PC-3 (cell line): ENCODE results near the gene C1QC. TPM values are rescaled to one million over a fixed set of nuclear protein-coding genes. Genes with fewer than 3 reads are reported as not detected.

Experiments used
- ATAC-seq: fragments of 200-7000 bp; cut with Tn5 transposase; 2 replicates; pipeline ENCODE4 v1.9.1; 2020; ENCODE audit warnings: mild to moderate bottlenecking, moderate library complexity
- BruUV-seq: library from RNA; stranded (reverse); fragments of 400-500 nt; replicated peaks from 2 replicates; lab custom pipeline; 2021; lab: Mats Ljungman, UMichigan
- CTCF ChIA-PET: fragments of 300-600 bp; sonication (Branson Sonifier 250); formaldehyde crosslinking; loops from one replicate; lab custom pipeline; 2022; ENCODE audit warnings: antibody characterized with exemption; lab: Charles Lee
- POLR2A ChIA-PET: fragments of 300-600 bp; sonication (Branson Sonifier 250); formaldehyde crosslinking; loops from one replicate; lab custom pipeline; 2022; ENCODE audit warnings: antibody characterized with exemption; ENCODE audit not compliant: unreplicated experiment; lab: Charles Lee
- DNase-seq: peaks from one replicate; pipeline ENCODE4 v3.0.0-alpha.2; 2015
- H2AFZ ChIP-seq: fragments of 300-600 bp; sonication (generic); 2 replicates; pipeline ENCODE4 v1.6.0; 2016; ENCODE audit warnings: antibody characterized with exemption, low read length
- H3F3A ChIP-seq: fragments of 300-600 bp; sonication (generic); one replicate; pipeline ENCODE4 v1.6.0; 2017; ENCODE audit warnings: antibody characterized with exemption, low read length, control low read depth, mild to moderate bottlenecking; ENCODE audit not compliant: unreplicated experiment
- H3K27ac ChIP-seq: fragments of 300-600 bp; sonication (generic); 2 replicates; pipeline ENCODE4 v1.5.1; 2016; ENCODE audit warnings: mild to moderate bottlenecking, low read length
- H3K27me3 ChIP-seq: fragments of 300-600 bp; sonication (generic); 2 replicates; pipeline ENCODE4 v1.6.1; 2016; ENCODE audit warnings: low read length, mixed read lengths
- H3K36me3 ChIP-seq: fragments of 300-600 bp; sonication (generic); 2 replicates; pipeline ENCODE4 v1.6.1; 2016; ENCODE audit warnings: low read depth, mixed run types, low read length, mixed read lengths
- H3K4me1 ChIP-seq: fragments of 300-600 bp; sonication (generic); 2 replicates; pipeline ENCODE4 v1.5.1; 2016; ENCODE audit warnings: low read length; ENCODE audit not compliant: insufficient read depth
- H3K4me2 ChIP-seq: fragments of 300-600 bp; sonication (generic); 2 replicates; pipeline ENCODE4 v1.6.0; 2016; ENCODE audit warnings: low read length
- H3K4me3 ChIP-seq: fragments of 300-600 bp; sonication (generic); 2 replicates; pipeline ENCODE4 v1.5.1; 2016; ENCODE audit warnings: mild to moderate bottlenecking, low read length, mixed read lengths
- H3K79me2 ChIP-seq: fragments of 300-600 bp; sonication (generic); 2 replicates; pipeline ENCODE4 v1.6.1; 2017; ENCODE audit warnings: low read length, mixed read lengths
- H3K9ac ChIP-seq: fragments of 300-600 bp; sonication (generic); 2 replicates; pipeline ENCODE4 v1.6.0; 2016; ENCODE audit warnings: mild to moderate bottlenecking, low read length
- H3K9me2 ChIP-seq: fragments of 300-600 bp; sonication (generic); replicated peaks from 2 replicates; pipeline ENCODE4 v1.6.1; 2016; ENCODE audit warnings: mixed run types, low read length, mixed read lengths
- H3K9me3 ChIP-seq: fragments of 300-600 bp; sonication (generic); 2 replicates; pipeline ENCODE4 v1.6.1; 2016; ENCODE audit warnings: low read length, mixed read lengths
- H4K20me1 ChIP-seq: fragments of 300-600 bp; sonication (generic); 2 replicates; pipeline ENCODE4 v1.6.1; 2016; ENCODE audit warnings: low read length, mixed read lengths
- EZH2 ChIP-seq: fragments of 300-600 bp; sonication (generic); IDR thresholded peaks from one replicate; pipeline ENCODE4 v1.6.1; 2017; ENCODE audit warnings: antibody characterized with exemption, mild to moderate bottlenecking, low read length; ENCODE audit not compliant: unreplicated experiment
- EZH2phosphoT487 ChIP-seq: fragments of 300-600 bp; sonication (generic); IDR thresholded peaks from 2 replicates; pipeline ENCODE4 v1.6.1; 2018; ENCODE audit warnings: mild to moderate bottlenecking, antibody characterized with exemption, low read length, borderline replicate concordance
- intact Hi-C: fragments of 100-400 bp; cut with micrococcal nuclease; formaldehyde crosslinking; loops from 2 replicates; pipeline ENCODE4 v1.9.0; 2023
- total RNA-seq: library from RNA; depleted of rRNA; stranded (reverse); fragments of >200 nt; gene quantifications from 2 replicates; pipeline ENCODE4 v1.2.3, GENCODE V29; 2014
- TF ChIP-seq, protein P1 (sequence below): fragments of 300-600 bp; sonication (generic); conservative IDR thresholded peaks from 2 replicates; pipeline ENCODE4 v1.5.1; 2017; ENCODE audit warnings: antibody characterized with exemption, low read depth, mild to moderate bottlenecking, low read length

Gene C1QC
- total RNA-seq, 1 experiment from 2014 or later = not detected

DNA sequence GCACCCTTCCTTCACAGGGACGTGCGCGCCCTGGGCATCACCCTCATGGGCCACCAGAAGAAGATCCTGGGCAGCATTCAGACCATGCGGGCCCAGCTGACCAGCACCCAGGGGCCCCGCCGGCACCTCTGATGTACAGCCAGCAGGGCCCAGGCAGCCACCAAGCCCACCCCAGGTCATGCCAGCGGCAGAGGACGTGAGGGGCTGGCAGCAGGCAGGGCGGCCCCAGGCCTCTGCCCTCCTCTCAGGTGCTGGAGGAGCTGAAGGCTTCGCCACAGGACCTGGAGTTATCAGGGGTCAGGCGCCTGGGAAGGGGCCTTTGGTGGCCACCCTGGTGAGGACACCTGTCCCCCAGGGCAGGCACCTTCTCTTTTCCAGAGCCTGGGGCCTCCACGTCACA, 41.8 kb upstream of the C1QC start:
- ATAC-seq (no peak), DNase-seq (no peak)
- Histone ChIP-seq H3K9me2 (no peaks in the 10 kb centered on the region), H3F3A (no peaks in the 10 kb centered on the region), H4K20me1 (no peaks in the 10 kb centered on the region), H3K36me3 (no peaks in the 10 kb centered on the region), H3K79me2 (no peaks in the 10 kb centered on the region), H3K4me2 (no peak overlapping the region), H3K9ac (no peak overlapping the region), H3K27me3 (peaks cover 38% of the 10 kb centered on the region), H2AFZ (no peak overlapping the region), H3K9me3 (no peaks in the 10 kb centered on the region), H3K4me1 (no peaks in the 10 kb centered on the region), H3K27ac (no peak overlapping the region), H3K4me3 (no peak overlapping the region)
- intact Hi-C loops = no loop called here
- ChIA-PET CTCF (no interaction called here), POLR2A (no interaction called here)
- BruUV-seq = no TSS peak
- TF ChIP-seq EZH2phosphoT487 = no peak
- TF ChIP-seq, protein P1, sequence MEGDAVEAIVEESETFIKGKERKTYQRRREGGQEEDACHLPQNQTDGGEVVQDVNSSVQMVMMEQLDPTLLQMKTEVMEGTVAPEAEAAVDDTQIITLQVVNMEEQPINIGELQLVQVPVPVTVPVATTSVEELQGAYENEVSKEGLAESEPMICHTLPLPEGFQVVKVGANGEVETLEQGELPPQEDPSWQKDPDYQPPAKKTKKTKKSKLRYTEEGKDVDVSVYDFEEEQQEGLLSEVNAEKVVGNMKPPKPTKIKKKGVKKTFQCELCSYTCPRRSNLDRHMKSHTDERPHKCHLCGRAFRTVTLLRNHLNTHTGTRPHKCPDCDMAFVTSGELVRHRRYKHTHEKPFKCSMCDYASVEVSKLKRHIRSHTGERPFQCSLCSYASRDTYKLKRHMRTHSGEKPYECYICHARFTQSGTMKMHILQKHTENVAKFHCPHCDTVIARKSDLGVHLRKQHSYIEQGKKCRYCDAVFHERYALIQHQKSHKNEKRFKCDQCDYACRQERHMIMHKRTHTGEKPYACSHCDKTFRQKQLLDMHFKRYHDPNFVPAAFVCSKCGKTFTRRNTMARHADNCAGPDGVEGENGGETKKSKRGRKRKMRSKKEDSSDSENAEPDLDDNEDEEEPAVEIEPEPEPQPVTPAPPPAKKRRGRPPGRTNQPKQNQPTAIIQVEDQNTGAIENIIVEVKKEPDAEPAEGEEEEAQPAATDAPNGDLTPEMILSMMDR = no peak
- TF ChIP-seq EZH2 = no peak

DNA sequence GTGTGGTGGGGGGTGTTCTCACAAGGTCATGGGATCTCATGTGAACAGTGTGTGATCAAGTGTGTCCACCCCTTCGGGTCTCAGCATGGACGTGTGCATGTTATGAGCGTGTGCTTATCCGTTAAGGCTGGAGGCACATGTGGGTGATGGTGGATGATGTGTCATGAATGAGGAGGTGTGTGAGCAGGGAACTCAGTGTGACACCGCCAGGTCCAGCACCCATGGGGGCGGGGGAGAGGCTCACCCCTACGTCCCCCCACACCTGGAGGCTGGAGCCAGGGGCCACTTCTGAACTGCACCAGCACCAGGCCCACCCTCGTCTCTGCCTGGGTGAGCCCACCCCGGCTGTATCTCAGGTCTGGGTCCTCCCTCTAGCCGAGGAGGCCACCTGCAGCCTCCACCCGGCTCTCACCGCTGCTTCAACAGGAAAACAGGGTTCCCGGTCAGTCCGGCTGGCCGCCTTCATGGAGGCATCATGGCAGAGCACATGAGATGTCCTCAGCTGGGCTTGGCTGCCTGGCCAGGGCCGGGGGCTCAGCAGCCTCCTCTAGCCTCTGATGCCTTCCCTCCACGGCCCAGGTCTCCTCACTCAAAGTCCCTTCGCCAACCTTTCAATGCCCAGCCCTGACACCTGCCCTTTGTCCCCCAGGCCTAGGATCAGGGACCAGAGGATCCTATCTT, 41.2 kb upstream of the C1QC start:
- Histone ChIP-seq H3K9me3 (no peaks in the 10 kb centered on the region), H3K4me2 (no peak overlapping the region), H2AFZ (no peak overlapping the region), H4K20me1 (no peaks in the 10 kb centered on the region), H3K36me3 (no peaks in the 10 kb centered on the region), H3K4me1 (no peaks in the 10 kb centered on the region), H3K27ac (no peak overlapping the region), H3F3A (no peaks in the 10 kb centered on the region), H3K4me3 (no peak overlapping the region), H3K79me2 (no peaks in the 10 kb centered on the region), H3K9ac (no peak overlapping the region), H3K9me2 (no peaks in the 10 kb centered on the region), H3K27me3 (peaks cover 38% of the 10 kb centered on the region)
- no TSS peak for BruUV-seq
- POLR2A ChIA-PET = no interaction called here
- TF ChIP-seq EZH2 = no peak
- CTCF ChIA-PET = no interaction called here
- ATAC-seq (no peak), DNase-seq (no peak)
- intact Hi-C loops = no loop called here

DNA sequence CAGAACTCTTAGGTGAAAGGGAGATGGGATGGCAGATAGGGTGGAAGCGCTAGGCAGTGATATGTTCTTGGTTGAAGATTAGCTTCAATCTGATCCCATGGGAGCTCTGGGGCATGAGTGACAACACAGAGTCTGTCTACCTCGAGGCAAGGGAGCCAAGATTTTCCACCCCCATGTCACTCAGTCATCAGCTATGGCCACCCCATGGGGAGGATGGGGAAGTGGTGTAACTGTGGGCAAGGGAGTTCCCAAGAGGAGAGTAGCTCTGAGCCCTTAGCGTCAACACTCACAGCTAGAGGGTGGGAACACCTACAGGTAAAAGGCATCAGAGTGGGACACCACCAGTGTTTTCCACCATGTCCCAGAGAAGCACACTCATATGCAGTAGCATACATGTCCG, 37.3 kb upstream of the C1QC start:
- H3K4me1 ChIP-seq = no peaks in the 10 kb centered on the region
- no peaks in the 10 kb centered on the region for H3K36me3 ChIP-seq
- no peaks in the 10 kb centered on the region for H4K20me1 ChIP-seq
- H3K27me3 ChIP-seq = peaks cover 50% of the 10 kb centered on the region
- ATAC-seq = no peak
- POLR2A ChIA-PET = no interaction called here
- no peak overlapping the region for H2AFZ ChIP-seq
- no peak overlapping the region for H3K27ac ChIP-seq
- no peak overlapping the region for H3K4me3 ChIP-seq
- CTCF ChIA-PET = no interaction called here
- H3K79me2 ChIP-seq = no peaks in the 10 kb centered on the region
- no peak overlapping the region for H3K9ac ChIP-seq
- no peaks in the 10 kb centered on the region for H3K9me3 ChIP-seq
- intact Hi-C loops = no loop called here
- no peaks in the 10 kb centered on the region for H3K9me2 ChIP-seq
- no peaks in the 10 kb centered on the region for H3F3A ChIP-seq
- TF ChIP-seq, protein P1 = no peak
- TF ChIP-seq EZH2 (no peak), EZH2phosphoT487 (no peak)
- H3K4me2 ChIP-seq = no peak overlapping the region
- DNase-seq = no peak
- no TSS peak for BruUV-seq
